SK-N-MC (cell line): ENCODE data around the gene SHB.

Experiments
- EZH2 ChIP-seq: fragments of 200-600 bp; sonication (generic); IDR thresholded peaks from one replicate; pipeline ENCODE4 v1.6.1; 2017; ENCODE audit warnings: antibody characterized with exemption
- FOXP2 ChIP-seq: optimal IDR thresholded peaks from 2 replicates; pipeline ENCODE3; 2011; ENCODE audit warnings: mild to moderate bottlenecking, moderate library complexity; ENCODE audit not compliant: insufficient read depth; ENCODE audit errors: extremely low read length, control extremely low read depth
- POLR2AphosphoS5 ChIP-seq: IDR thresholded peaks from 2 replicates; pipeline ENCODE4 v1.6.1; 2012; ENCODE audit warnings: mild to moderate bottlenecking, low read depth, low read length, borderline replicate concordance

DNA sequence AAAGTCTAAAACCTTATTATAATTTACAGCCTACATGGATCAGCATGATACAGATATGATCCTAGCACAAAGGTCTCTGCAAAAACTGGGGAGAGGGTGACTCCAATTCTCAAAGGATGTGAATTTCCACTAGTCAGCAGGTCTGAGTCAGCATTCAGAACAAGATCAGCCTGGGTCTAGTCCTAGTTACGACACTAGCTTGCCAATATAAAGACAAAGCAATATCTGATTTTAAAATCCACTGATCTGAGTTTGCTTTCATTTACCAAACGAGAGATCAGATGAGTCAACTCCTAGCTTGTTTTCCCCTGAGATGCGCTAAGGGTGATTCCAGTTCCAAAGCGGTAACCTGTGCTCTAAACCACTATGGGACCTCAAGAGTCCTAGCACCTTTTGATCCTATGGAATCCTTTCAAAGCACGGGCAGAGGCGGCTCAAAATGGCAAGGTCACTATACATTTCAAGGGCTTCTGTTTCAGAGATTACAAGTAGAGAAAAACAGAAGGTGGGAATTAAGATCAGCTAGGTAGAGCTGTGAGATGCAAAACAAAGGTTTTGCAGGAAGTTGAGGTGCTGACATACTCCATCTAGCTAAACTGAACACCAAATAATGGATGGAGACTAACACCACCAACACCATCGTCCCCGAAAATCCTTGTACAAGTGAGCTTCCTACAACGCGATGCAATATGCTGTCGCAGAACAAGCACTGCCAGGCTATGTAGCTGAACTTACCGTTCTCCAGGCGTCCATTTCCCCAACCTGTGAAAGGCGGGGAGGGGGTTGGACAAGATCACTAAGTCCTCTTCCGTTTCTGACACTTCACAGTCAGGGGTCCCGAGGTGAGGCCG lies 166.0 kb downstream of the SHB start:
- TF ChIP-seq POLR2AphosphoS5 = no peak
- TF ChIP-seq EZH2 = no peak
- no peak for TF ChIP-seq FOXP2
